GM21825 (cell line): ENCODE results near the gene CDH20.

Experiments used
- ATAC-seq: cut with Tn5 transposase; IDR thresholded peaks from one replicate; pipeline ENCODE4 v1.9.1; 2021; ENCODE audit warnings: mild to moderate bottlenecking, moderate library complexity; ENCODE audit not compliant: unreplicated experiment

CDH20 gene

GRCh38 chr18:61503688-61504087 lies 170.5 kb downstream of the CDH20 start:
- no peak for ATAC-seq

GRCh38 chr18:61528961-61529360 lies 195.7 kb downstream of the CDH20 start:
- ATAC-seq = no peak

GRCh38 chr18:61530681-61531080 lies 197.5 kb downstream of the CDH20 start:
- ATAC-seq = no peak

GRCh38 chr18:61531182-61531581 lies 198.0 kb downstream of the CDH20 start:
- no peak for ATAC-seq

- ATAC-seq = no peak
Observed at GRCh38 chr18:61531891-61532290, 198.7 kb downstream of the CDH20 start.

- ATAC-seq = no peak
Observed at GRCh38 chr18:61535401-61535800, 202.2 kb downstream of the CDH20 start.

GRCh38 chr18:61541673-61542072 lies 208.4 kb downstream of the CDH20 start:
- no peak for ATAC-seq

- no peak for ATAC-seq
Observed at GRCh38 chr18:61542596-61542995, 209.4 kb downstream of the CDH20 start.

- no peak for ATAC-seq
Observed at GRCh38 chr18:61543518-61543917, 210.3 kb downstream of the CDH20 start.

GRCh38 chr18:61544178-61544577 lies 210.9 kb downstream of the CDH20 start:
- ATAC-seq = no peak

GRCh38 chr18:61545281-61546245 lies 212.3 kb downstream of the CDH20 start:
- ATAC-seq = no peak

- ATAC-seq = no peak
Observed at GRCh38 chr18:61546590-61546989, 213.4 kb downstream of the CDH20 start.

- ATAC-seq = no peak
Observed at GRCh38 chr18:61549416-61549815, 216.2 kb downstream of the CDH20 start.

GRCh38 chr18:61549889-61550288 lies 216.7 kb downstream of the CDH20 start:
- ATAC-seq = no peak

GRCh38 chr18:61551586-61551985 lies 218.4 kb downstream of the CDH20 start:
- peak; percentile 83 for ATAC-seq

- ATAC-seq = no peak
Observed at GRCh38 chr18:61553045-61553659, 219.9 kb downstream of the CDH20 start.

GRCh38 chr18:61554117-61554776 lies 221.0 kb downstream of the CDH20 start:
- ATAC-seq = no peak

- no peak for ATAC-seq
Observed at GRCh38 chr18:61554946-61555361, 221.7 kb downstream of the CDH20 start.

GRCh38 chr18:61556316-61556715 lies 223.1 kb downstream of the CDH20 start:
- ATAC-seq = no peak

GRCh38 chr18:61556862-61557261 lies 223.6 kb downstream of the CDH20 start:
- ATAC-seq = no peak

GRCh38 chr18:61569176-61569892 lies 236.1 kb downstream of the CDH20 start:
- no peak for ATAC-seq
